H9 (cell line): Measurements from ENCODE around the gene SLIT1. TPM values are rescaled to one million over a fixed set of nuclear protein-coding genes. Genes with fewer than 3 reads are reported as not detected.

Source experiments
- DNase-seq: peaks from one replicate; pipeline ENCODE4 v3.0.0-alpha.2; 2017
- H2AFZ ChIP-seq: one replicate; pipeline ENCODE4 v1.6.1; 2013; ENCODE audit warnings: mild to moderate bottlenecking, low read length, control low read depth, moderate library complexity
- H2AK5ac ChIP-seq: 2 replicates; pipeline ENCODE4 v1.6.1; 2013; ENCODE audit warnings: low read length, control low read depth, mixed read lengths; ENCODE audit not compliant: insufficient read length
- H2BK120ac ChIP-seq: one replicate; pipeline ENCODE4 v1.6.1; 2013; ENCODE audit warnings: low read depth, mild to moderate bottlenecking, low read length, control low read depth, inconsistent platforms; ENCODE audit not compliant: poor library complexity, severe bottlenecking
- H2BK12ac ChIP-seq: 2 replicates; pipeline ENCODE4 v1.6.1; 2013; ENCODE audit warnings: low read length, control low read depth, mixed read lengths, low read depth; ENCODE audit not compliant: insufficient read length
- H2BK15ac ChIP-seq: 2 replicates; pipeline ENCODE4 v1.6.1; 2013; ENCODE audit warnings: low read depth, low read length, control low read depth
- H2BK20ac ChIP-seq: one replicate; pipeline ENCODE4 v1.6.1; 2013; ENCODE audit warnings: low read depth, mild to moderate bottlenecking, low read length, control low read depth, inconsistent platforms; ENCODE audit not compliant: poor library complexity, severe bottlenecking
- H2BK5ac ChIP-seq: 2 replicates; pipeline ENCODE4 v1.6.1; 2013; ENCODE audit warnings: low read length, control low read depth, mixed read lengths; ENCODE audit not compliant: insufficient read length
- H3K14ac ChIP-seq: 2 replicates; pipeline ENCODE4 v1.6.1; 2013; ENCODE audit warnings: low read length, control low read depth; ENCODE audit not compliant: insufficient read depth
- H3K18ac ChIP-seq: 2 replicates; pipeline ENCODE4 v1.6.1; 2013; ENCODE audit warnings: low read depth, mild to moderate bottlenecking, mixed read lengths, low read length, control low read depth; ENCODE audit not compliant: insufficient read length
- H3K23ac ChIP-seq: 2 replicates; pipeline ENCODE4 v1.6.1; 2013; ENCODE audit warnings: low read length, control low read depth, mixed read lengths, low read depth; ENCODE audit not compliant: insufficient read length
- H3K23me2 ChIP-seq: 2 replicates; pipeline ENCODE4 v1.6.1; 2013; ENCODE audit warnings: low read depth, mild to moderate bottlenecking, mixed read lengths, low read length, control low read depth; ENCODE audit not compliant: insufficient read length, poor library complexity, severe bottlenecking
- H3K27ac ChIP-seq: 2 replicates; pipeline ENCODE4 v1.5.1; 2013; ENCODE audit warnings: low read length, control low read depth, mixed read lengths, low read depth; ENCODE audit not compliant: insufficient read length
- H3K27me3 ChIP-seq: 2 replicates; pipeline ENCODE4 v1.6.1; 2013; ENCODE audit warnings: low read length, control low read depth, inconsistent platforms; ENCODE audit not compliant: insufficient read depth
- H3K4ac ChIP-seq: 2 replicates; pipeline ENCODE4 v1.6.1; 2013; ENCODE audit warnings: low read depth, mild to moderate bottlenecking, control low read depth, inconsistent platforms, low read length, moderate library complexity
- H3K4me1 ChIP-seq: 2 replicates; pipeline ENCODE4 v1.6.1; 2013; ENCODE audit warnings: low read length, control low read depth, inconsistent platforms; ENCODE audit not compliant: insufficient read depth
- H3K4me2 ChIP-seq: 2 replicates; pipeline ENCODE4 v1.6.1; 2013; ENCODE audit warnings: low read length, control low read depth, mixed read lengths; ENCODE audit not compliant: insufficient read length, insufficient read depth
- H3K56ac ChIP-seq: 2 replicates; pipeline ENCODE4 v1.6.1; 2013; ENCODE audit warnings: low read depth, mild to moderate bottlenecking, mixed read lengths, low read length, control low read depth; ENCODE audit not compliant: insufficient read length
- H3K79me1 ChIP-seq: 2 replicates; pipeline ENCODE4 v1.6.1; 2013; ENCODE audit warnings: low read depth, mild to moderate bottlenecking, moderate library complexity, low read length, control low read depth, inconsistent platforms; ENCODE audit not compliant: insufficient read depth, poor library complexity, severe bottlenecking
- H3K79me2 ChIP-seq: 2 replicates; pipeline ENCODE4 v1.6.1; 2013; ENCODE audit warnings: low read length, control low read depth, inconsistent platforms; ENCODE audit not compliant: insufficient read depth
- H3K9ac ChIP-seq: 2 replicates; pipeline ENCODE4 v1.6.1; 2013; ENCODE audit warnings: low read length, control low read depth, mixed read lengths; ENCODE audit not compliant: insufficient read length; ENCODE audit errors: extremely low read depth
- H3K9me3 ChIP-seq: one replicate; pipeline ENCODE4 v1.6.1; 2013; ENCODE audit warnings: low read depth, low read length, inconsistent platforms; ENCODE audit not compliant: control insufficient read depth
- H3T11ph ChIP-seq: one replicate; pipeline ENCODE4 v1.6.1; 2013; ENCODE audit warnings: mild to moderate bottlenecking, low read length, control low read depth, inconsistent platforms
- H4K20me1 ChIP-seq: one replicate; pipeline ENCODE4 v1.6.1; 2013; ENCODE audit not compliant: control insufficient read depth, insufficient read length, insufficient read depth
- H4K5ac ChIP-seq: 2 replicates; pipeline ENCODE4 v1.6.1; 2013; ENCODE audit warnings: low read depth, mild to moderate bottlenecking, mixed read lengths, low read length, control low read depth; ENCODE audit not compliant: insufficient read length
- H4K8ac ChIP-seq: replicated peaks from 2 replicates; pipeline ENCODE4 v1.6.1; 2013; ENCODE audit warnings: low read length, control low read depth, mixed read lengths, low read depth; ENCODE audit not compliant: insufficient read length
- H4K91ac ChIP-seq: 2 replicates; pipeline ENCODE4 v1.6.1; 2013; ENCODE audit warnings: low read depth, mild to moderate bottlenecking, moderate library complexity, mixed read lengths, low read length, control low read depth; ENCODE audit not compliant: insufficient read length
- H3K27ac Mint-ChIP-seq, 3 experiments: 2 replicates in 2 of 3; 3 replicates in 1 of 3; pipeline ENCODE4 v1.8.0; 2020 to 2021; ENCODE audit warnings: mixed read lengths in 3 of 3, mild to moderate bottlenecking in 1 of 3, moderate library complexity in 1 of 3
- H3K27me3 Mint-ChIP-seq: 2 replicates; pipeline ENCODE4 v1.8.0; 2021; ENCODE audit warnings: low read depth, mild to moderate bottlenecking, moderate library complexity, mixed read lengths
- H3K36me3 Mint-ChIP-seq, 3 experiments: 2 replicates in 2 of 3; 3 replicates in 1 of 3; pipeline ENCODE4 v1.8.0; 2020 to 2021; ENCODE audit warnings: low read depth in 3 of 3, mixed read lengths in 3 of 3; ENCODE audit not compliant: insufficient read depth in 1 of 3
- H3K4me1 Mint-ChIP-seq, 2 experiments: 2 replicates each; pipeline ENCODE4 v1.8.0; 2020; ENCODE audit warnings: mixed read lengths in 2 of 2
- H3K4me3 Mint-ChIP-seq, 2 experiments: 2 replicates in 1 of 2; 3 replicates in 1 of 2; pipeline ENCODE4 v1.8.0; 2020 to 2021; ENCODE audit warnings: mild to moderate bottlenecking in 2 of 2, mixed read lengths in 2 of 2, moderate library complexity in 1 of 2
- H3K9me3 Mint-ChIP-seq, 2 experiments: 2 replicates in 1 of 2; 3 replicates in 1 of 2; pipeline ENCODE4 v1.8.0; 2020; ENCODE audit warnings: mild to moderate bottlenecking in 2 of 2, mixed read lengths in 2 of 2, moderate library complexity in 1 of 2
- CTCF ChIP-seq: fragments of 200-600 bp; sonication (generic); conservative IDR thresholded peaks from 3 replicates; pipeline ENCODE4 v1.8.0; 2021; ENCODE audit warnings: antibody characterized with exemption, mild to moderate bottlenecking
- WGBS: extraction: QIAGEN DNeasy Blood & Tissue Kit; methylation state at CpG from one replicate; pipeline ENCODE4 v1.1.7; 2013; ENCODE audit warnings: missing lambda C conversion rate, low lambda C conversion rate, mixed read lengths; ENCODE audit not compliant: insufficient read length; ENCODE audit errors: extremely low coverage; 5-methylcytosine and 5-hydroxymethylcytosine counted together
- total RNA-seq: library from RNA; stranded (reverse); gene quantifications from 2 replicates; pipeline ENCODE4 v1.2.1, GENCODE V29; 2021

SLIT1 gene
- total RNA-seq, 1 experiment from 2014 or later, result 0.57 TPM

- Histone ChIP-seq H3K18ac (no peak overlapping the region), H3K27ac (no peak overlapping the region), H3K4me1 (peaks cover 5% of the 10 kb centered on the region; the same call in 1 of the 2 replicates), H3K14ac (no peak overlapping the region), H3K4ac (no peak overlapping the region), H3K56ac (no peak overlapping the region), H3T11ph (no peak overlapping the region), H3K9ac (no peak overlapping the region), H2AK5ac (no peak overlapping the region), H3K79me2 (no peaks in the 10 kb centered on the region), H3K27me3 (no peaks in the 10 kb centered on the region), H4K8ac (no peak overlapping the region), H4K5ac (no peak overlapping the region), H2BK12ac (no peak overlapping the region), H2BK120ac (no peak overlapping the region), H4K20me1 (no peaks in the 10 kb centered on the region), H3K23me2 (no peaks in the 10 kb centered on the region), H3K23ac (no peak overlapping the region), H3K4me2 (no peak overlapping the region), H2BK20ac (no peak overlapping the region), H4K91ac (no peak overlapping the region), H2BK15ac (no peak overlapping the region), H3K79me1 (no peaks in the 10 kb centered on the region), H2AFZ (no peak overlapping the region), H3K9me3 (no peaks in the 10 kb centered on the region), H2BK5ac (no peak overlapping the region)
- no peaks in the 10 kb centered on the region for H3K9me3 Mint-ChIP-seq
- no peak overlapping the region for H3K27ac Mint-ChIP-seq
- WGBS, result no CpG with 5 or more reads among the region's 2 CpGs
- DNase-seq, result no peak
- no peak for TF ChIP-seq CTCF
- H3K4me1 Mint-ChIP-seq, result peaks cover 22 to 24% of the 10 kb centered on the region in 2 experiments
- peaks cover 27% of the 10 kb centered on the region for H3K27me3 Mint-ChIP-seq
- no peaks in the 10 kb centered on the region for H3K36me3 Mint-ChIP-seq
- no peak overlapping the region for H3K4me3 Mint-ChIP-seq
These were observed 41.5 kb downstream of the SLIT1 start for GRCh38 chr10:97144297-97144696.
